Posterior cingulate gyrus (tissue), 11 donors: ENCODE data around the gene CTIF.

ENCODE experiments used
- DNase-seq, 10 donors: peaks; one replicate each; pipeline versions ENCODE4 v3.0.0 to v3.0.0-alpha.2; 2020 to 2021; ENCODE audit warnings: mixed read lengths in 3 of 10
- intact Hi-C: fragments of 100-400 bp; cut with DNase I; formaldehyde crosslinking; loops from one replicate; pipeline ENCODE4 v1.15.1; 2023

CTIF gene

GRCh38 chr18:48571639-48572384 lies 33.0 kb downstream of the CTIF start:
- intact Hi-C loops: no loop called here
- DNase-seq: peak in 1 of 10 donors; percentile 4

- DNase-seq: no peak
- intact Hi-C loops: no loop called here
Measured at GRCh38 chr18:48572402-48573126, 33.7 kb downstream of the CTIF start.

GRCh38 chr18:48573632-48574283 lies 34.9 kb downstream of the CTIF start:
- DNase-seq: peak in 1 of 10 donors; percentile 71
- intact Hi-C loops: no loop called here

- intact Hi-C loops: loop anchor here (5.0 kb wide), 1 partner anchor 32 kb away; no protein-coding TSS in a partner anchor
- peak in 1 of 10 donors; percentile 72 for DNase-seq
Measured at GRCh38 chr18:48574667-48575300, 36.0 kb downstream of the CTIF start.

- no peak for DNase-seq
- intact Hi-C loops: loop anchor here (5.0 kb wide), 1 partner anchor 33 kb away; no protein-coding TSS in a partner anchor
Measured at GRCh38 chr18:48575301-48575657, 36.4 kb downstream of the CTIF start.

- intact Hi-C loops: loop anchor here (5.0 kb wide), 1 partner anchor 34 kb away; no protein-coding TSS in a partner anchor
- peak in 9 of 10 donors; percentile 54 to 96 (median 66) for DNase-seq
Measured at GRCh38 chr18:48575658-48576456, 37.0 kb downstream of the CTIF start.

- intact Hi-C loops: loop anchor here (5.0 kb wide), 1 partner anchor 34 kb away; no protein-coding TSS in a partner anchor
- no peak for DNase-seq
Measured at GRCh38 chr18:48576457-48576771, 37.6 kb downstream of the CTIF start.

GRCh38 chr18:48577478-48578190 lies 38.8 kb downstream of the CTIF start:
- intact Hi-C loops: loop anchor here (5.0 kb wide), 1 partner anchor 35 kb away; no protein-coding TSS in a partner anchor
- DNase-seq: peak in 1 of 10 donors; percentile 13

GRCh38 chr18:48578289-48578688 lies 39.5 kb downstream of the CTIF start:
- no peak for DNase-seq
- intact Hi-C loops: loop anchor here (5.0 kb wide), 1 partner anchor 36 kb away; no protein-coding TSS in a partner anchor

GRCh38 chr18:48580066-48580465 lies 41.2 kb downstream of the CTIF start:
- intact Hi-C loops: no loop called here
- DNase-seq: peak in 1 of 10 donors; percentile 15

GRCh38 chr18:48580782-48581181 lies 42.0 kb downstream of the CTIF start:
- peak in 4 of 10 donors; percentile 41 to 90 (median 71) for DNase-seq
- intact Hi-C loops: no loop called here

- intact Hi-C loops: no loop called here
- peak in 1 of 10 donors; percentile 57 for DNase-seq
Measured at GRCh38 chr18:48581206-48581605, 42.4 kb downstream of the CTIF start.

GRCh38 chr18:48581941-48582340 lies 43.1 kb downstream of the CTIF start:
- DNase-seq: peak in 1 of 10 donors; percentile 78
- intact Hi-C loops: no loop called here

- intact Hi-C loops: no loop called here
- DNase-seq: peak in 1 of 10 donors; percentile 68
Measured at GRCh38 chr18:48582946-48583345, 44.1 kb downstream of the CTIF start.

GRCh38 chr18:48583573-48583972 lies 44.7 kb downstream of the CTIF start:
- peak in 1 of 10 donors; percentile 77 for DNase-seq
- intact Hi-C loops: no loop called here

- intact Hi-C loops: no loop called here
- DNase-seq: peak; percentile 76 to 98 (median 84)
Measured at GRCh38 chr18:48589797-48590519, 51.1 kb downstream of the CTIF start.

- intact Hi-C loops: no loop called here
- DNase-seq: no peak
Measured at GRCh38 chr18:48590678-48591077, 51.8 kb downstream of the CTIF start.

GRCh38 chr18:48592540-48593171 lies 53.8 kb downstream of the CTIF start:
- intact Hi-C loops: no loop called here
- DNase-seq: peak in 3 of 10 donors; percentile 50 to 91 (median 78)
